Stimulated activated CD4-positive, alpha-beta T cell treated with anti-CD3 and anti-CD28 coated beads, Interleukin-15, amount 100 ng/mL, for 48 hours (primary cell): ENCODE results near the gene STMP1.

Source experiments
- DNase-seq, 2 donors: peaks; one replicate each; pipeline ENCODE4 v3.0.0-alpha.2; 2020; ENCODE audit warnings: low read depth in 2 of 2

STMP1 gene

GRCh38 chr7:135697276-135698049, 35.1 kb downstream of the STMP1 start:
- no peak for DNase-seq

DNA sequence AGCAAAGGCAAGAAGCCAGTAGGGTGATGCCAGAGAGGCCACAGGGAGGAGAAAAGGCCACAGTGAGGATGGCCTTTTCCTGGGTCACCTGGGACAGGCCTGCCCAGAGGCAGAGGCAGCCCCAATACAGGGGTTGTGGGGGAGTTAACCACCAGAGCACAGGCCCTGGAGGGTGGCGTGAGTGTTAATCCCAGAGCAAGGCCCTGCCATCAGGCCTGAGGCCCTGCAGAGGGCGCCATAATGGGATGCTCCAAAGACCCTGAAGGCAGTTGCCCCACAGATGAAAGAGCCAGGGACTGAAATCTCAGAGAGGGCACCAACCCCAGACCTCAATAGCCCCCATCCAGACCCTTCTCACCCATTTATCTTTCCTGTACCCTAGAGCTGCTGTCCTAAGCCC, 41.8 kb downstream of the STMP1 start:
- no peak for DNase-seq

DNA sequence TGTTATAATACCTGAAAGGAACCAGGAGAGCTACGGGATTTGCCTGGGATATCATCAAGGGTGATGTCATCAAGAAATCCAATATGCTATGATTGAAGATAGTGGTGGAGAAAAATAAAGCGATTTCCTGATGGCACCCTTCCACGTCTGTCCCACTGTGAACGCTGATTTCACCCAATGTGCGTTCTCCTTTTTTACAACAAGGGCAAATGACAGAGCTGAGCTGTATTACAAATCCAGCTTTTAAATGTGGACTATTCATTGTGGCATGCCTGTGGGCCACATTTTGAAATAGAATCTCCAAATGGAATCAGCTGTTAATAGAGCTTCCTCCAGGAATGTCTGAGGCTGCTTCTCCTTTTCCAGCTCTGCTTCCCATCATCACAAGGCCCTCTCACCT, 42.4 kb downstream of the STMP1 start:
- no peak for DNase-seq

DNA sequence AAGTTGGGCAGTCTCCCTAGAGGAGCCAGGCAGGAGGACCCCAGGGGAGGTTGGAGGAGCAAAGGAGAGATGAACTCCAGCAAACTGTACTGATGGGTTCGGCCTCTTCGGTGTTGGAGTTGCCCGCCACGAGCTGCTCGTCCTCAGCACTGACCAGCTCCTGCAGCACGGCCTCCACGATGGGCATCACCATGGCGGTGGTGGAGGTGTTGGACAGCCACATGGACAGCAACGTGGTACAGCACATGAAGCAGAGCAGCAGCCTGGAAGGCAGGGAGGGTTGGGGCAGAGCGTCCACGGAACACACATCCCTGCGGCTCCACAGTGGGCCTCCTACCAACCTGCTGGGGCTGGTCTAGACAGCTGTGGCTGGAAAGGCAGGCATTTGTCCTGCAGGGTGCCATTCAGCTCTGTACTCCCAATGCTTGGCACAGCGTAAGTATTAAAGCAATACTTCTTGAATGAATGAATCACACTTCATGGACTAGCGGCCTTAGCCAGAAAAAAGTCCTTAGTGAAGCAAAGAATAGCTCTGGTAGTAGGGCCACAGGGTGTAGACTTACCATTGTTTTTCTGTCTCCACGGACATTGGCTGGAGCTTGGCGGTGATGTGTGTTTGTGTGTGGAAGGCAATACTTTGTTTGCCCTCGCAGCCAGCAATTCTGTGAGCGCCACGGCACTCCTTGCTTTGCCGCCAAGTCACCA, 43.9 kb downstream of the STMP1 start:
- DNase-seq: no peak

DNA sequence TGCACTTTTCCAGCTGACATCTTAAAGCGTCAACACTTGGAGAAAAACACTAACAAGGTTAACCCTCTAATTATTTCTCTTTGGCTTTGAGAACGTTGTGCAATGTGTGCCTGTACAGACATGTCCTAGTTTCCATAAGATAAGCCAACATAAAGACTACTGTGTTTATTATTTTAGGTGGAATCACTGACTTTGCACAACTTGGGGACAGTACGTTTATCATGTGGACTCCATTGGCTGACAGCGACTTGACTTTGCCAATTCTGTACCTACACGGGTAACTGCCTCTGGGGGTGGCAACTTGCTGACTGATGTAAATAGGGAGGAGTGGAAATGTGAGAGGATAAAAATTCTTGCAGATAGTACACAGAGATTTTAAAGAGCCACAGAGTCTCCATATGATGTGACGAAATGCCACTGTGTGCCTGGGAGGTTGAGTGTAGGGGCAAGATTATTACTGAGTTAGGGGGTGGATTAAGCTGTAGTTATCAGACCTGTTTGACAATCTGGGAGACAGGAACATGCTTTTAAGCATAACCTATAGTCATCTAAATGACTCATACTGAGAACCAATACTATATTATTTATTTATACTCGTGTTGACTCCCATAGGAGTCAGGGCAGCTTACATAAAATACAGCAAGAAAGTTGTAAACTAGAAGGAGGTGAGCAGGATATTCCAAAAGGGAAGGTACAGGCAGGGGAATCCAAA, 44.7 kb downstream of the STMP1 start:
- DNase-seq: no peak

DNA sequence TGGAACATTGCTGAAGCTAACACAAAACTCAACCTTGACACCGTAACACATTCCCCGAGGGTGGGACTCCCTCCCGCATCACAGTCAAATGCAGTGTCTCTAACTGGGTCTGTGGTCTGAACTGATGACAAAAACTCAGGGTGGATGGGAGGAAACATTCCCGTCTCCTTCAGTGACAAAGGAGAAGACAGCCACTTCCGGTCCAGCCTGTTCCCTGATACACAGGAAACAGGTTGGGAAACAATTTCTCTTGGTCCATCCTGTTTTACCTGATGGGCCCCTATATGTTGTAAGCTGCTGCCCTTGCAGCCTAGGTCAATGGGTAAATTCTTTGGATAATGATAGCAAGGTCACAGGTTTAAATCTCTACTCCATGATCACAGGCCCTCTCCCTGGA, 45.3 kb downstream of the STMP1 start:
- DNase-seq: no peak

- DNase-seq: no peak
These were observed 45.7 kb downstream of the STMP1 start for GRCh38 chr7:135708041-135708440.

DNA sequence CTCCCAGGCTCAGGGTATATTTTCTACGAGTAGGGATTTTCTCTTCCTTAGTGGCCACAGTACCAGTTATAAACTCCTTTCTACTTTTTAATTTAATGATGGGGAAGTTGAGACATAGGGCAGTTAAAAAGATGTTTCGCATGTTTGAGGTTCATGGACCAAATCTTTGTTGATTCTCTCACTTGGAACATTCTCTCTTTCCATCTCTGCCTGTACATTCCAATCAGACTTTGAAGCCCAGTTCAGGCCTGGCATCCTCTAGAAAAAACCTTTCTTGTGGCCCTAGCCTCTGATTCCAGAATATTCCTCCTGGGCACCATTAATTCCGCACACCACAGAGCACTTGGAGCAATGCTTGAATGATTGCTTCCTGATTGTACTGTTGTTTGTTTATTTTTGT, 47.2 kb downstream of the STMP1 start:
- no peak for DNase-seq

- DNase-seq: no peak
These were observed 48.3 kb downstream of the STMP1 start for GRCh38 chr7:135710417-135711138.

- DNase-seq: no peak
These were observed 48.8 kb downstream of the STMP1 start for GRCh38 chr7:135711139-135711469.

DNA sequence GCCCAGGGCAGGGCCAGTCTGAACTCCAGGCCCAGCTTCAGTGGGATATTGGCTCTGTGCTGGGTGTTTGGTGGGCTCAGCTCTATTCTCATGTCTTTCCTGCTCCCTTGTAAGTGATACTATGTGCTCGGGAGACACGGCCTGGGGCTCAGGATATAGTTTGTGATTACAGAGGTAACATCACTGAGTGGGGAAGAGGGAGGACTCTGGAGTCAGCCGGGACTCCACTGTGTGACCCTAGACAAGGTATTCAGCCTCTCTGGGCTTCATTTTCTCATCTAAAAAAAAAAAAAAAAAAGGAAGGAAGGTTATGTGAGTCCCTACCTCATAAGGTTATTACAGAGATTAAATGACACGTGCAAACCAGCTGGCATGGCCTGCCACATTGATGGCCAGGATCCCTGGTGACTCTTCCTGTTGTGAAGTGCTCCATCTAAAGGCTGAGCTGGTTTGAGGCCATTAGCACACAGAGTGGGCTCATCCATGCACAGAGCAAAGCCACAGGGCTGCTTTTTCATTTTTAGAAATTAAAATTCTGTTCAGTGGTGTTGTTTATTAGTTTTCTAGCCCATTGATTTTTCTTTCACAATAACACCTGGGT, 50.0 kb downstream of the STMP1 start:
- DNase-seq: no peak

GRCh38 chr7:135712796-135713195, 50.5 kb downstream of the STMP1 start:
- no peak for DNase-seq

GRCh38 chr7:135713836-135714470, 51.6 kb downstream of the STMP1 start:
- DNase-seq: no peak

GRCh38 chr7:135714534-135715009, 52.3 kb downstream of the STMP1 start:
- no peak for DNase-seq

DNA sequence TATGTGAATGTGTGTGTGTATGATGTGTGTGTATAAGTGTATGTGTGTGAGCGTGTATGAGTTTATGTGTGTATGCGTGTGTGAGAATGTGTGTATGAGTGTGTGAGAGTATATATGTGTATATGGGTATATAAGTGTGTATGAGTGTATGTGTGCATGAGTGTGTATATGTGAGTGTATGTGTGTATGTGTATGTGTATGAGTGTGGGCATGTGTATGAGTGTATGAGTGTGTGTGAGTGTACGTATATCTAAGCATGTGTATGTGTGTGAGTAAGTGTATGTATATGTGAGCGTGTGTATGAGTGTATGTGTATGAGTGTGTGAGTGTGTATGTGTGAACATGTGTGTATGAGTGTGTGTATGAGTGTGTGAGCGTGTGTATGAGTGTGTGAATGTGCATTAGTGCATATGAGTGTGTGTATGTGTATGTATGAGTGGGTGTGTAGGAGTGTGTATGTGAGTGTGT, 52.8 kb downstream of the STMP1 start:
- DNase-seq: no peak

- no peak for DNase-seq
These were observed 53.4 kb downstream of the STMP1 start for GRCh38 chr7:135715673-135716072.

GRCh38 chr7:135716677-135717238, 54.4 kb downstream of the STMP1 start:
- DNase-seq: no peak

DNA sequence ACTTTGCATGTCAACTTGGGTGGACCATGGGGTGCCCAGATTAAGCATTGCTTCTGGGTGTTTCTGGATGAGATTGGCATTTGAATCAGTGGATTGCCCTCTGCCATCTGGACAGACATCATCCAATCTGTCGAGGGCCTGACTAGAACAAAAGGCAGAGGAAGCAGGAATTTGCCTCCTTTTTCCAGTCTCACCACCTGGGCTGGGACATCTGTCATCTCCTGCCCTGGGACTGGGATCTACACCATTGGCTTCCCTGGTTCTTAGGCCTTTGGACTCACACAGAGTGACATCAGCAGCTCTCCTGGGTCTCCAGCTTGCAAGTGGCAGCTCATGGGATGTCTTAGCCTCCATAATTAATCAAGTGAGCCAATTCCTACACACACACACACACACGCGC, 55.4 kb downstream of the STMP1 start:
- DNase-seq: no peak

GRCh38 chr7:135718219-135718618, 55.9 kb downstream of the STMP1 start:
- no peak for DNase-seq

DNA sequence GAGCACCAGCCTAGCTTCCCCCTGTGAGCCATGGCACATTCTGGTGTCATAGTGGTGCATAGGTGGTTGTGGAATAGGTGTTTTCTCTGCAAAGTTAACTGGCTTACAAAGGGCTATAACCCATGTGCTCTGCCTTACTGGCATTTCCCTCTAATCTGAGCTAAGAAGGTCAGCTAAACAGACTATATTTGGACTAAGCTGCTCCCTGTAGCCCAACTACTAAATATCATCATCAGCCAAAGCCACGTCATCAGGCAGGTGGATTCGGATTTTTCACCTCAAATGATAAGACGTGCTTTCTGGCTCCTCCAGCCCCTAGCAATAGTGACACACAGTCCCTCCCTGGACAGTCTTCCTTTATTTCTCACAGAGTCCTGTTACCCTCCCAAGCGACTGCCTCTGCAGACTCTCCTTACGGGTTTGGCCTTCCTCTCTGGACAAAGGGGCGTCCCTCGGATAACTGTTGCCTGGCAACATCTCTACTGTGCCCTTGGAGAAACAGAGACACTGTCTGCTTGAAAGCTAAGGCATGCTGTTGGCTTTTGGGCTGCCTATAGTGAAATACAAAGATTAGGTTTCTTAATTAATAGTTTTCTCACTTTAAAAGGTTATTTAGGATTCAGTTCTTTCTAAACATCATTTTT, 56.6 kb downstream of the STMP1 start:
- DNase-seq: no peak
